Colon (tissue), 2 donors: Measurements from ENCODE around the gene KCTD16.

ENCODE experiments used
- FAIRE-seq: peaks from 2 replicates; lab custom pipeline; 2012; peaks lifted over from hg19 to GRCh38; lab: Jason Lieb, UNC
- donor health status: control.
- donor health status: control.

Gene KCTD16

DNA sequence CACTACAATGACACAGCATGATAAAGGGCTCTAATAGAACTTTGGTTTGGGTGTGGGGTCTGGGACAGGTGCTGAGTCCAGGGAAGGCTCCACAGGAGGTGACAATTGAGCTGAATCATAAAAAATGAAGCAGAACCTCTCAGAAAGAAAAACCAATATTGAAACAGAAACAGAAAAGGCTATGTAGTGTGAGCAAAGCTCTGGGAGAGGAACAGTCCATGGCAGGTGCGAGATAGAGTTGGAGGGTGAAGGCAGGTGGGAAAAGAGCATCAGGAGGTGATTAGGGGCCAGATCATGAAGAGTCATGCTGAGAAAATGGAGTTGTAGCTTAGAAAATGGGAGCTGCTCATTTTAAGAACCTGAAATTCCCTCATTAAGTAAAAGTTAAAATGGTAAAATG is 164.9 kb downstream of the KCTD16 start:
- no peak for FAIRE-seq

DNA sequence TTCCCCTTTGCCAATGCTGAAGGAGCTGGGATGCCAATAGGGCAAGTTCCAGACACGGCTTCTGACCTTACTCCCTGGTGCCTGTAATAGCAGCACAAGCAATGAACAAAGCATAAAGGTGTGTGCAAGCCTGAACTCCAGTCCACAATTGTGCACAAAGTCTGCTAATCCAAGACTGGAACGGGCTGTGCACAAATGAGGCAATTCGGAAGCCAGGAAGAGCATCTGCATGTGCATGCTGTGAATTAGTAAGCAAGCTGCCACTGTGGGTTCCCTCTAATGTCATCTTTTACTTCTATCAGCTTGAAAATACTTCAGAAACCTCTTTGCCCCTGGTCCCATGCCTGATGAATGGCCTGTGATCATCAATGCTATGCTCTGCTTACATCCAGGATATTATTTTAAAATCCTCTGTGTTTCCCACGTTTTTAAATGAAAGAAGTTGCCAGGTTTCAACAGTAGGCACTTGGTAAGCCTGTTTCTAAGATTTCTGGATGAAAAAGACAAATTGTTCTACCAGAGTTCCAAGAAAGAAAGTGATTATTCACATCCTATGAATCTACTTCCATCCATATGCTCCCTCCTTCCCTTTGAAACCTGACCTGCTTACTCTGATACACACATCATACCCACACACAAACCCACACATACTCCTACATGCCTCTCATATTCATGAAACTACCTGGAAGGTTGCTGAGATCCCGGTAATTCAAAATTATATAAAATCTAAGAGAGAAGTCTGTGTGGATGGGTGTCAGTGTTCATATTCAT is 165.7 kb downstream of the KCTD16 start:
- FAIRE-seq, result no peak

DNA sequence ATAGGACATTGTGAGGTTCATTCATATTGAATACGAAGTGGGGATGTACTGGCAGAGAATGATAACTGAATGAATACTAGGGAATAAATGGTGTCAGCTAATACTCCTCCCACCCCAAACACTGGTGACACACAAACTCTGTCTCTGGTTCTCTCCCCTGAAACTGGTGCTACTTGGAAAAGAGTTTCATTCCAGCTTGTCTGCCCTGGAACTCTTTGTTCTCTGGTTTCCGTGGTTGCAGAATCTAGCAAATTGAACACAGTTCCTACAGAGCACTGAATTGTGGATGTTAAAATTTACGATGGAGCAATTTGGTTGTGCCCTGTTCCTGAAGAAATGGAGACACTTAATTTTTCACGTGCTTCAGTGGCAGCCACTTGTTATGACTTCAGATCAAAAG is 181.7 kb downstream of the KCTD16 start:
- no peak for FAIRE-seq

DNA sequence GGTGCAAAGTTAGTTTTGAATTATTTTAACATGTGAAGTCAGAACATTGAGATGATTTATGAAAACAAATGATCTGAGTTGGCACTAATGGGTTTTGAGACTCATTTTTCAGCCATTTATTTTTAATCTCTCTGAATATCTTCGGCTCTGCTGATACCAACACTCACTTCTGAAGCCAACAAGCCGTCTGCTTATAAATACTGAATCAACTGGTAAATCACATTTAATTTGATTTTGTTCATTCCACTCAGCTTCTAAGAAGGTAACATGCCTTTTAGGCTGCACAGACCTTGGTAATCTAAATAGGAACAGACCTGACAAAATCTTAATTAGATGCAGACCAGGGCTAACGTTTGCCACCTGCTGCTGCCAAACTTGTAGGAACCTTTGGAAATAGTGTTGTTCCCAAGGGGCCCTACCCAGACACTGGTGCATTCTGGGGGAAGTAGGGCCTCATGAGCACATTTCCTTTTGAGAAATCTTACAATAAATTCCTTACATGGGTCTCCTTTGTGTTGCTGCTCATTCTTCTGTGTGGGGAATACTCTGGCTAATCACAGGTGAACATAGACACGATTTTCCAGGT is 182.2 kb downstream of the KCTD16 start:
- no peak for FAIRE-seq

DNA sequence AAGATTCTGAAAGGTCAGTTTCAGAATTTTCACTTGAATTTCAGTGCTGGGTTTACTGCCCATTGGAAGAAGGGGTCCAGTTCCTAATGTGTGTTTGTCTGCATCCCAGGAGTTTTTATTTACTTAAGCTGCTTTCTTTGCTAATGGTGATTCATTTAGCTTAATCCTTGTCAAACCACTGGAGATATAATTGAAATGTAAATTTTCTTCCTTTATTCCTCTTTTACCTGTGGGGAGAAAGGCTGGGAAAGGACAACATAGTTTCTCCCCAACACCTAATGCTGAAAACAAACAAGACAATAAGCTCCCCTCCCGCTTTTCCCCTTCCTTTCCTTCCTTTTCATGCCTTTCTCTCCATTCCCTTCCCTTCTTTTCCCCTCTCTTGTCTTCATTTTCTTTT is 185.8 kb downstream of the KCTD16 start:
- FAIRE-seq, result no peak

DNA sequence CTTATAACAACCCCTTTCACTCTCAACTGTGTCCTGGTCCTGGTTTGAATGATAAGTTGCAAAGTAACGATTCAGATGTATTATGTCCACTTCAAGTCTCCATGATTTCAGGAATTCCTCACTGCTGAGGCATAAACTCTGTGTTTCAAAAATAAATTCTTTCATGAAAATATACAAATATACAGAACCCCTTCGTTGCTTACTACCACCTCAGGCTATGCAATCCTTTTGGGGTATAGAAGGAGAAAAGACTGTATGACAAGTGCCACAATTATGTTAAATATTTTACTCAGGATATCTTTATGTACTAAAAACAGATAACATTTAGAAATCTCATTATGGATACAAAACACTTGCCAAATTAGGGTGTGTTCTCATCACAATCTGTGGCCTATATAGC is 190.7 kb downstream of the KCTD16 start:
- no peak for FAIRE-seq

DNA sequence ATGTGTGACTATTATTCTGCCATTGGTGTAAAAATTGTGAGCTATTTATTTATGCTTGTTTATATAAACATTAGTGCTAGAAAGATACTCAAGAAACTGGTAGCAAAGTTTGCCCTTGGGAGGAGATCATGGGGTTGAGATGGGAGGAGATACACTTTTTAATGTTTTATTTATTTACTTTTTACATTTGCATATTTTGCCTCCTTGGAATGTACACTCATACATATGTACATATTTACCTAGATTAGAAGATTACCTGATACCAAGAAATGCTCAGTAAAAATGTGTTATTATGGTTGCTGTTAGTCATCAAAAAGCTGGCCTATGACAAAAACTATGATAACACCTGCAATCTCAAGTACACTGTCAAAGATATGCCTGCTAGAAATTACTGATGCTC is 195.2 kb downstream of the KCTD16 start:
- FAIRE-seq, result no peak

DNA sequence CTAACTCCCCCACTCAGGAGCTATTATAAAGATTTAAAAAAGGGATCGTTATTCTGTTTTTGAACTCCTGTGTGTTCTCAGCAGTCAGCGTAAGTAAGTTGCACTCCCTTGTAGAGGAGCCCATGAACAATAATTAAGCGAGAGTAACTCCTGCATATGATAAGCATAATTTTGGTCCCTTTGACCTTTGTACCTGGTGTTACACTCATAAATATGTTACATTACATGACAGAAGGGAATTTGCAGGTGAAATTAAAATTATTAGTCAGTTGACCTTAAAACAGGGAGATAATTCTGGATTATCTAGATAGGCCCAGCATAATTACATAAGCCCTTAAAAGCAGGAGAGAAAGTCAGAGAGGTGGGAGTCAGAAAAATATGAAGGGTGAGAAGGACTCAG is 197.3 kb downstream of the KCTD16 start:
- no peak for FAIRE-seq

DNA sequence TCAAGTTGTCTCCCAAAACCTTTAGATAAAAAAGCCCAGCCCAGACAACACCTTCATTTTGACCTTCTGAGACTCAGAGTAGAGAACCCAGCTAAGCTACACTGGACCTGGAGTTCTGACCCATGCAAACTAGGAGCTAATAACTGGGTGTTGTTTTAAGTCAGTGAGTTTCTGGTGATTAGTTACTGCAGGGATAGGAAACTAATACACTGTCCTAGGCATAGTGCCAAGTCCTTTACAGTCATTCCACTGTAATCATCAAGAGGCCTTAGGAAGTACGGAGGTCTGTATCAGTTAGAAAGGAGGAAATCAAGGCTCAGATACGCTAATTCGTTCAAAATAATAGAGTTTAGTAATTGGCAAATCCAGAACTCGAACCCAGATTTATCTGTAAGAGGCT is 197.9 kb downstream of the KCTD16 start:
- FAIRE-seq, result no peak

DNA sequence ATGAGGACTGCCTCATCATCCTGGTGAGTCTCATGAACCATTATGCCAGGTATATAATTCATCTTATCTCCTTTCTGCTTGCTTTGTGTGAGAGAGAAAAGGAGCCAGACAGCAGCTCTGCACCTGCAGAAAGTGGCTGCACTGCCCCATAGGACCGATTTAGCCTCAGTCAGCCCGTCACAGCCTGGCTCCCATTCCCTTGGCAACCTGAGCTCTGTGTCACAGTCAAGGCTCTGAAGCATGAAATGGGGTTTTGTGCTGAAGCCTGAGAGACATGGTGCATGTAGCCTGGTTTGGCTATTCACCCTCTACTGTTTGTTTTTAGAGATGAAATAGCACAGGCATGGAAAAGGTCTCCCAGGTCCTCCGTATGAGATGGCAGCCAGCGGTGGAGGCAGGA is 198.3 kb downstream of the KCTD16 start:
- no peak for FAIRE-seq

DNA sequence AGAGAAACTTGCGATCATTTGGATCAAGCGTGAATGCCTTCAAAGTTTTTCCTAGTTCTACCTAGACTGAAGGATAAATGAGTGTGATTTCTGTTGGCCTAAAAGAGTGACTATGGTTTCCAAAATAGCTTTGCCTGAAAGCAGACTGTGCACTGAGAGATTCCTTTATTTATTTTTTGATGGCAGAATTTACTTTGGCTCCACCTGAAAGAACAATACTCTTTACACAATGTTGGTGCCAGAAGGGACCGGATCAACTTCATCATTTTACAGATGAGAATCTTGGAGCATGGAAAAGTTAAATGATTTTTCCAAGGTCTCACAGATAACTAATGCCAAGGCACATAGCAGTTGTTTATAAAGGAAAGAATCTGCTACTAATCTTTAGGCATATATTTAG is 199.6 kb downstream of the KCTD16 start:
- no peak for FAIRE-seq

DNA sequence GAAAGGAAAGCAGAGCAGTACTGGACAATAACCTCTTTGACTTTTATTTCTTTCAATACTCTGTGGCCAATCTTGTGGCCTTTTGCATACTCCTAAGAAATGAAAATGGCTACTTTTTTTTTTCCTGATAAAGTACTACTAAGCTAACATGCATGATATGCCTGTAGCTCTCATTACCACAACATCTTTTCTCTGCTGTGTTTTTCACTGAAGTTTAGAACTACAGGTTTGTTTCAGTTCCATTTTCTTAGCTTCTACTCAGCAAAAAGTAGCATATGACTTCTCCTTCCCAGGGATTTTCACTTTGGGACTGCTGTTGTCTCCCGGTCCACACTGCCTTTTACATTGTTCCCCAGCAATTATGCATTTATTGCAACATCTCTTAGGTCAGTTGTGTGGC is 204.0 kb downstream of the KCTD16 start:
- FAIRE-seq, result no peak

DNA sequence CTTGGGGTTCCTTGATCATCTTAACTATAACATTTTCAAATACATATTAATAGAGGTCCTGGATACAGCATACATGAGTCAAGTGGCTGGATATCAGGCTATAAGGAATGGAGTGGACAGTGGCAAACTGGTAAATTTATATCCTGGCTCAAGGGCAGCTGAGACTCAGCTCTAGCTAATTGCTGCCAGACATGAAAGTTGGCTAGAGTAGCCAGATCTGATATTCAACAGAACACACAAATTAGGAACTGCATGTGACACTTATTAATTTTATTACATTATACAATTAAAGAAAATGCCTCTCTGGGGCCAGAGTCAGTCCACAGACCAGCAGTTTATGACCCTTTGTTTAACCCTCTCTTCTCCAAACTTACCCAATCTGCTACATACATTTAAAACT is 206.5 kb downstream of the KCTD16 start:
- no peak for FAIRE-seq

DNA sequence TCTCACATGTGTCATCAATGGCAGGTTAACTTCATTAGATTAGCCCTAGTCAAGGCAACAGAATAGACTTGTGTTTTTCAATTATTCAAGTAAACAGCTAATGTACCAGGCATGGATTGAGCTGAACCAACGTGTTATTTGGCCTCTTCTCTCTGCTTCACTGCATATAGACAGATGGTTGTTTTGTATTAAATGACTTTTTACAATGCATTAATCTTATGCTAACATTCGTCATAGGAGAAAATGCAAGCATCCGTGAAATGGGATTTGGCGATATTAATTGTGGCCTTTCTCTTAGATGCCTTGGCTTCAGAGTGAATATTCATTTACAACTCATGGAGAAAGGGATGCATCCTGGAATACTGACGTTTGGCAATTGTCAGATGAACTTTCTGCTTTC is 208.0 kb downstream of the KCTD16 start:
- FAIRE-seq, result no peak

DNA sequence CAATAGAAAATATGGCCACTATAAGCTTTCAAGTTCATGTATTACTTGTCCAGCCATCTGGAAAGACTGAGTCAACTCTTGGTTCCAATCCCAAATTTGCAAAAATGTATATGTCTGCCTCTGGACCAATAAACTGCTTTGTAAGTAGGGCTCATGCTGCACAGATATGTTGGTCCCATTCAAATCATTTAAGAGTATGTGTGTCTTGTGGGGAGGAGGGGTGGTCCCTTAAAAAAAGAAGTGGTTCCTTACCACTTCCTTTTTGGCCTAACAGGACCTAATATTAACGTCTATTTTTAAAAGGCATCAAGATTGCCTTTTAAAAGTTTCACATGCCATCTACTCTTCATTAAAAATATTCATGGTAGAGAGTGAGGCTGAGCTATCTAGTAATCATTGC is 214.9 kb downstream of the KCTD16 start:
- no peak for FAIRE-seq

DNA sequence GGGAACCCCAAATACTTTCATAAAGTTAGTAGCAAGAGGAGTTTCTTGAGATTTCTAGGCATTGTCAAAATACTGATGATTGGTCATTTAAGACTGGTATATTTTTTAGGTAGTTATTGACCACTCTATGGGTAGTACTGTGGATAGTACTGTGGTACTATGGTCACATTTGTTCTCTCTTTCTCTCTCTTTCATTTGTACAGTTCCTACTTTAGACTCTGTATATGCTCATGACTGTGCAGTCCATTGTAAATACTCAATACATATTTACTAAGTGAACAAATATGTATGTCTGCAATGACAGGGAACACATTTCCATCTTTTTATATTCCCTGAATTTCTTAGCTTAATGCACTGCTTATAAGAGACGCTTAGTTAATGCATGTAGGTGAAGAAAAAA is 215.6 kb downstream of the KCTD16 start:
- FAIRE-seq, result no peak

DNA sequence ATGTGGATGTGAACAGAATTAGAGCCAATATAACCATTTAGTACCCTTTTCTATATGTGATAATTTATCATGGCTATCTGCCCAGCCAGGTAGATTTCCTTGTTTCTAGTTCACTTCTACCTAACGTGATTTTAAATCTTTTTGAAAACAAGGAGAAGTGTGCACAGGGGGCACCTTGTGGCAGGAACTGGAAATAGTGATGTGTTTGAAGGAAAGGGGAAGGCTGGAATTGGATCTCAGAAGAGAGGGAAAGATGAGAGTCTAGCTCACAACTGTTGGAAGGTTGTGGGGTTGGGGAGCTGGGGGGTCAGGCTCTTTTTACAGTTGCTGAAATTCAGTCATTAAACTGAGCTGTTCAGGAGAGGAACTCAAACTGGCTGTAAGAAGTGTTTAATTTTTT is 219.5 kb downstream of the KCTD16 start:
- no peak for FAIRE-seq

DNA sequence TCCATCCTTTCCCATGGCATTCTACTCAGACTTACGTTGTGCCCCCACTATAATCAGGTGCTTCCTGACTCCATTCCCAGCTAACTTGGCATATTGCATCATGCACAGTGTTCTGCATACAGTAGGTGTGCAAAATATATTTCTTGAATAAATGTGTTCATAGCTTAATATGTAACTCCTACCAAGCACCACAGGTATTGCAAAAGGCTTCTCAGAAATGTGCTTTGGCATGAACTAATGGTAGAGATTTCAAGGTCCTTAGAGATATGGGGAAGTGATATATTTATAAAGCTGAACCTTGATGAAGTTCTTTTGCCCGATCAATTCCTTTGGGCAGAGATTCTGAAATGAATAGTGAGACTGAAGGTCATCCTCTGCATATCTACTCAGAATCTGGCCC is 220.4 kb downstream of the KCTD16 start:
- FAIRE-seq, result no peak

DNA sequence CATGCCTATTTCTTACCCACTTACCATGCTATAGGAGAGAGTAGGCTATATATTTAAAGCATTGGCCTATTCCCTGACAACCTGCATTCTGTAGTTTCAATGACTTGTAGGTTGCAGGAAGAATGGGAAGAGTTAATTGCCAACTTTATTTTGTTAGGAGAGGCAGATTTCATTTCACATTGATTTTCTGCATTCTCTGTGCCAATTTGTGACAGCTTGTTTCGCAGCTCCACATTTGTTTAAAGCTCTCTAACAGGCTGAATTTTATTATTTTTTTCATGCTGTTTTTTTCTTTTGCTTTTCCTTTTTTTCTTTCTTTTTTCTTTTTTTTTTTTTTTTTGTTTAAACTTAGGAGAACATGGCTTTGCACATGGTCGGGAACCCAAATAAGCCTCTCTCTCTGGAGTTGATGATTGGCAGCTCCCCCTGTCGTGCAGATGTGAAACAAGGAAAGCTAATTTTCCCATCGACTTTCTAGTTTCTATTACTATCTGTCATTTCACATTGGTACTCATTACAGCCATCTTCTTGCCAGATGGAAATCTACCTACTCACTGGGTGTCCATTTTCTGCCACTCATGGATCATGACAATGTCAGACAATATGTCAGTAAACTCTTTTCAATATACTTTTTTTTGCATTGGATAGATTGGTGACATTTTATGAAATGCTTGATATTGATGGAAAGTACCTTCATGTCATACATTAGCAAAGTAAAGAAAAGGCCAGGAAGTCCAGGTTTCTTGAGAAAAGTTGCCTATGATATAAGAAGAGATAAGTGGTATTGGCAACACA is 223.2 kb downstream of the KCTD16 start:
- no peak for FAIRE-seq

DNA sequence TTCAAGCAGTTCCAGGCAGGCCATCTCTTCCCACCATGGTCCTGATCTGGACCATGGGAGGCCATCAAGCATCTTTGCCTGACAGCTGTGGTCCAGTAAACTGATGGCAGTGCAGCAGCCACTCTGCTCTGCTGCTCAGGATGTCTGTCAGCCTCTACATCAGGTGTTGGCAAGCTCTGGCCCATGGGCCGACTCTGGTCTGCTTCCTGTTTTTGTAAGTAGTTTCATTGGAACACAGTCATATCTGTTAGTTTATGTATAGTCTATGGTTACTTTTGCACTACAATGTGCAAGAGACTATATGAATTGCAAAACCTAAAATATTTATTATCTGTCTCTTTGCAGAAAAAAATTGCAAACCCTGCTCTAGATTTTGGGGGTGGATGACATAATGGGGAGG is 225.0 kb downstream of the KCTD16 start:
- no peak for FAIRE-seq

DNA sequence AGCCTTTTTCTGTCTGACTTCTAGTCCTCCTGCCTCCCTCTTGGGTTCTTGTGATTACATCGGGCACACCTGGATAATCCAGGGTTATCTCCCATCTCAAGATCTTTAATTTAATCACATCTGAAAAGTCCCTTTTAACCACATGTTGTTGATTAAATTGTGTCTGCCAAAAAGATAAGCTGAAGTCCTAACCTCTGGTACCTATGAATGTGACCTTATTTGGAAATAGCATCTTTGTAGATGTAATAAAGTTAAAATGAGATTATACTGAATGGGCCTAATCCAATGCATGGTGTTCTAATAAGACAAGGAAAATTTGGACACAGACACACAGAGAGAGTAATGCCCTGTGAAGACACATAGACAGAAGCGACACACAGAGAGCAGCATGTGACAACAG is 232.4 kb downstream of the KCTD16 start:
- no peak for FAIRE-seq

DNA sequence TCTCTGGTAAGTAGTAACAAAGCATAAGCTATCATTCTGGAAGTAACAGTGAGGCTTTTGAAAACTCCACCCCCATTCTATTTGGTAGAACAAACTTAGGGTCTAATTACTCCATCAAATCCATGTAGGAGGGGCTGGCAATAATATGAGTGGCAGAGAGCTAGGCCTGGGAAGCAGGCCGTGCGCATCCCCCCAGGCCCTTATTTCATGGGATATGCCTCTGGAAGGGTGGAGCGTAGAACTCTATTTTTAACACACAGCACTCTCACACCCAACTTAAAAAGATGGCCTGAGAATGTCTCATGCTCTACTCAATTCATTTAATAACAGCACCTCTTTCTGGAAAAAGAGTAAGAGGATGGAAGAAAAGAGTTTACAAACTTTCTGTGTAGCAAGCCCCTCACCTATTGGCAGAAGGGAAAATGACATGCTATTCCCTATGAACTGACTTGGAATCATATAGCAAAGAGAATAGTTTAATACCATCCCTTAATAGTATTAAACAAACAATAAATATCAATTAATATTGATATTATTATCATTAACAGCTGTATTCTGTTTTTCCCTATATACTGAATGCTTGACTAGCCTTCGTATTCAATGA is 233.2 kb downstream of the KCTD16 start:
- FAIRE-seq, result no peak

DNA sequence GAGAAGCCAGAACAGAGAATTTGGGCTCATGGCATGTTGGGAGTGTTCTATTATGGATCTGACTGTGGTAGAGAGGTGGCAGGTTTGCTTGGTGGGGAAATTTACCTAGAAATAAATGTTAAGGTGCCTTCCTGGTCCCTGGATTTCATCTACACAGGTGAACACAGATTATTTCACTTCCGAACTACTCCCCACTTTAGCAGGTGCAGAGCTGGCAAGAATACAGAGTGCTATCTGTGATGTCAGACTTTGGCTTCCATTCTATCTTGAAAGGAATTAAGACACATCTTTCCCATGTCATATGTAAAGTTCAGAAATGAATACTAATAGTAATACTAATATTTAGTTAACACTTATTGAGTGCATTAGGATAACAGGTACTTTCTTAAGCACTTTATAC is 234.0 kb downstream of the KCTD16 start:
- no peak for FAIRE-seq
